NCI-H1417 treated with DMSO at 0.1 percent for 48 hours (cell line): Measurements from ENCODE around the gene ZNHIT2.
A peak's percentile ranks its signal among the peaks of the same experiment; 100 is the strongest.
"Not testable (repeated sequence)": the region's sequence is repeated elsewhere in the genome, so short reads cannot be mapped to it uniquely, and the experiment has no call there.

Experiments used
- DNase-seq: peaks from one replicate; lab custom pipeline; 2025; lab: John Stamatoyannopoulos, UW

Gene ZNHIT2

GRCh38 chr11:65117206-65118096 lies at the start of gene ZNHIT2:
ZNHIT2 (minus strand) TSS chr11:65117701; CDS start chr11:65117653, 48 bp downstream.
- DNase-seq = peak; percentile 96

GRCh38 chr11:65166893-65167292 lies 49.4 kb upstream of the ZNHIT2 start:
- DNase-seq = no peak

- no peak for DNase-seq
Observed at GRCh38 chr11:65165410-65166317, 48.2 kb upstream of the ZNHIT2 start.

- DNase-seq = no peak
Observed at GRCh38 chr11:65163684-65164083, 46.2 kb upstream of the ZNHIT2 start.

GRCh38 chr11:65160643-65161042 lies 43.1 kb upstream of the ZNHIT2 start:
- no peak for DNase-seq

GRCh38 chr11:65159012-65159411 lies 41.5 kb upstream of the ZNHIT2 start:
- DNase-seq = no peak

- DNase-seq = no peak
Observed at GRCh38 chr11:65157336-65157735, 39.8 kb upstream of the ZNHIT2 start.

GRCh38 chr11:65156926-65157325 lies 39.4 kb upstream of the ZNHIT2 start:
- DNase-seq = no peak

- DNase-seq = no peak
Observed at GRCh38 chr11:65156256-65156655, 38.8 kb upstream of the ZNHIT2 start.

GRCh38 chr11:65152122-65152521 lies 34.6 kb upstream of the ZNHIT2 start:
- DNase-seq = no peak

- no peak for DNase-seq
Observed at GRCh38 chr11:65151331-65151899, 33.9 kb upstream of the ZNHIT2 start.

GRCh38 chr11:65150509-65151299 lies 33.2 kb upstream of the ZNHIT2 start:
- no peak for DNase-seq

- DNase-seq = not testable (repeated sequence)
Observed at GRCh38 chr11:65150131-65150508, 32.6 kb upstream of the ZNHIT2 start.

- no peak for DNase-seq
Observed at GRCh38 chr11:65148657-65149056, 31.2 kb upstream of the ZNHIT2 start.

GRCh38 chr11:65147352-65148075 lies 30.0 kb upstream of the ZNHIT2 start:
- no peak for DNase-seq

- no peak for DNase-seq
Observed at GRCh38 chr11:65141896-65142494, 24.5 kb upstream of the ZNHIT2 start.

GRCh38 chr11:65136515-65137096 lies 19.1 kb upstream of the ZNHIT2 start:
- DNase-seq = no peak

- DNase-seq = no peak
Observed at GRCh38 chr11:65135633-65136145, 18.2 kb upstream of the ZNHIT2 start.

- peak; percentile 95 for DNase-seq
Observed at GRCh38 chr11:65134952-65135632, 17.6 kb upstream of the ZNHIT2 start.
